Fibroblast of villous mesenchyme (primary cell): ENCODE data around the gene TRPM5. TPM values are rescaled to one million over a fixed set of nuclear protein-coding genes. Genes with fewer than 3 reads are reported as not detected.
A peak's percentile ranks its signal among the peaks of the same experiment; 100 is the strongest.

Experiments
- DNase-seq: peaks from one replicate; pipeline ENCODE4 v3.0.0-alpha.2; 2010; ENCODE audit warnings: low read depth
- H3K4me3 ChIP-seq: 2 replicates; pipeline ENCODE4 v1.5.1; 2011; ENCODE audit warnings: low read depth, mild to moderate bottlenecking, low read length
- CTCF ChIP-seq: IDR thresholded peaks from 2 replicates; pipeline ENCODE4 v1.5.1; 2012; ENCODE audit warnings: low read depth, mild to moderate bottlenecking, low read length; ENCODE audit not compliant: insufficient read depth
- total RNA-seq: library from RNA; depleted of rRNA; stranded (reverse); fragments of >200 nt; gene quantifications from 2 replicates; pipeline ENCODE4 v1.2.3, GENCODE V29; 2012

TRPM5 gene
- total RNA-seq, 1 donor: not detected

DNA sequence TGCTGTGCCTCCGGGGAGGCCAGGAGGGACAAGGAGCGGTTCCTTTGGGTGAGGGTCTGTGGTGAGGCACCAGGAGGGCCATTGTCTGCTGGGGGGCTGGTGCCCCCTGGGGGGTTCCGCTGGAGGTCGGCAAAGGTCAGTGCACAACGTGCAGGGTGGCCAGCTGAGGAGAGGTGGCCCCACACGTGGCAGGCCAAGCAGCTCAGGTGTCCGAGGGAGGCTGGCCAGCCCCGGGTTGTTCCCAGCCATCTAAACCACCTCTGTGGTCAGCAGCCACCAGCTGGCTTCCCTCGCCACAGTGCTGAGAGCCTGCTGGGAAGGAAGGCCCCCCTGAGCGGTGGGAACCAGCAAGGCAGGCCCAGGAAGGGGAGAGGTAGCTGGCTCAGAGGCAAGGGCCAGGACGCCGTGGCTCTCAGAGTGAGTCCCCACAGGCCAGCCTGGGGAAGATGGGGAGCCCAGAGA lies 39.5 kb downstream of the TRPM5 start:
- DNase-seq: no peak
- TF ChIP-seq CTCF: no peak
- H3K4me3 ChIP-seq: no peak overlapping the region

DNA sequence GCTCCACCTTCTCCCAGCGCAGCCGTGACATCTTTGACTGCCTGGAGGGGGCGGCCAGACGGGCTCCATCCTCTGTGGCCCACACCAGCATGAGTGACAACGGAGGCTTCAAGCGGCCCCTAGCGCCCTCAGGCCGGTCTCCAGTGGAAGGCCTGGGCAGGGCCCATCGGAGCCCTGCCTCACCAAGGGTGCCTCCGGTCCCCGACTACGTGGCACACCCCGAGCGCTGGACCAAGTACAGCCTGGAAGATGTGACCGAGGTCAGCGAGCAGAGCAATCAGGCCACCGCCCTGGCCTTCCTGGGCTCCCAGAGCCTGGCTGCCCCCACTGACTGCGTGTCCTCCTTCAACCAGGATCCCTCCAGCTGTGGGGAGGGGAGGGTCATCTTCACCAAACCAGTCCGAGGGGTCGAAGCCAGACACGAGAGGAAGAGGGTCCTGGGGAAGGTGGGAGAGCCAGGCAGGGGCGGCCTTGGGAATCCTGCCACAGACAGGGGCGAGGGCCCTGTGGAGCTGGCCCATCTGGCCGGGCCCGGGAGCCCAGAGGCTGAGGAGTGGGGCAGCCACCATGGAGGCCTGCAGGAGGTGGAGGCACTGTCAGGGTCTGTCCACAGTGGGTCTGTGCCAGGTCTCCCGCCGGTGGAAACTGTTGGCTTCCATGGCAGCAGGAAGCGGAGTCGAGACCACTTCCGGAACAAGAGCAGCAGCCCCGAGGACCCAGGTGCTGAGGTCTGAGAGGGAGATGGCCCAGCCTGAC lies 41.2 kb downstream of the TRPM5 start:
- no peak for DNase-seq
- H3K4me3 ChIP-seq: no peak overlapping the region
- TF ChIP-seq CTCF: no peak

DNA sequence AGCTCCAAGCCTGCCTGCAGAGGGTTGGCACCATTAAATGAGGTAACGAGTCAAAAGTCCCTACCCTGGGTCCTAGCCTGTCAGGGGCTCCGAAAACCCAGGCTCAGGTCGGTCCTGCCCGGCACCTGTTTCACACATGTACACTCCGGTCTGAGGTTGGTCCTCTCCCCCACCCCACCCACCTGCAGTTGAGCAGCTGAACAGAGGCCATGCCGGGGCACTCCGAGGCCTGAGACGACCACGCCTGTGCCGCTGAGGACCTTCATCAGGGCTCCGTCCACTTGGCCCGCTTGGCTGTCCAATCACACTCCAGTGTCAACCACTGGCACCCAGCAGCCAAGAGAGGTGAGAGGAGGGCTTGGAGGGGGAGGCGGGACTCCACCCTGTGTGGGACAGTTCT lies 42.2 kb downstream of the TRPM5 start:
- no peak for DNase-seq
- peak overlapping the region; percentile 100 for H3K4me3 ChIP-seq
- TF ChIP-seq CTCF: no peak

GRCh38 chr11:2401436-2401984 lies 42.8 kb downstream of the TRPM5 start:
- DNase-seq: no peak
- H3K4me3 ChIP-seq: peak overlapping the region; percentile 100
- TF ChIP-seq CTCF: no peak

- TF ChIP-seq CTCF: no peak
- peak overlapping the region; percentile 100 for H3K4me3 ChIP-seq
- peak; percentile 21 for DNase-seq
Measured at GRCh38 chr11:2400762-2401435, 43.4 kb downstream of the TRPM5 start.

DNA sequence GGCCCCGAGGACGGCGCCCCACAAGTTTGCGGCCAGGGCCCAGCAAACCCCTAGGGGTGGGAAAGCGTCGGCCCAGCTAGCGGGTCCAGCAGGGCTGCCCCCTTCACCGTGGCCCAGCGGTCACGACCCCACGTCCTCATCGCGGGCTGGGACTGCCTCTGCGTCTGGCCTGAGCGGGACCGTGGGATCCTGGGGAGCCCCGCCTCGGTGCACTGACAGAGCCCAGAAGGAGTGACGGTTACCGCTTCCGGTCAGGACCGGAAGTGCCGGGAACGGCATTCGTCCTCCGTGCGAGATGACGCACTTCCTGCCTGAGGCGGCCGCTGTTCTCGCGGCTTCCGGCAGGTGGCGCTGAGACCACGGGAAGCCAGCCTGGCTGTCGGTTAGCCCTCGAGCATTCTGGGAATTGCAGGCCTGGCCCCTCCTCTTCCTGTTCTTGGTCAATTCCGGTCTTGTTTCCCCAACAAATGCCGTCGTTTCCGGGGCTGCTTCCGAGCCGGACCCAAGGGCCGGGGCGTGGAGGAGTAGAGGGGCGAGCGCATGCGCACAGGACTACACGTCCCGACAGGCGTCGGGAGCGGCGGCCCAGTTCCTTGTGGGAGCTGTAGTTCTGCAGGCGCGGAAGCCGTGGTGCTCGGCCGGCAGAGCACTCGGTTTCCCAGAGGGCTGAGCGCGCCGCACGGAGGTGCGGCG lies 44.1 kb downstream of the TRPM5 start, which contains the start of gene TSSC4:
TSSC4 (plus strand) TSS at position 682 of the 693 bp plus-strand sequence. CDS start 1,884 bp downstream, outside the sequence.
- DNase-seq: peak; percentile 100
- TF ChIP-seq CTCF: peak; percentile 96
- H3K4me3 ChIP-seq: peak within 1 kb of the TSS; percentile 100
